IPS DF 6.9 (cell line): Measurements from ENCODE around the gene CCDC149.

Source experiments
- DNase-seq: peaks from one replicate; pipeline ENCODE4 v3.0.0-alpha.2; 2013; ENCODE audit warnings: low read depth, low spot score
- H3K27ac ChIP-seq: one replicate; pipeline ENCODE4 v1.5.1; 2013; ENCODE audit warnings: low read length, control low read depth
- H3K27me3 ChIP-seq: 2 replicates; pipeline ENCODE4 v1.6.1; 2013; ENCODE audit warnings: mild to moderate bottlenecking, low read length; ENCODE audit not compliant: control insufficient read depth, insufficient read depth
- H3K36me3 ChIP-seq: 2 replicates; pipeline ENCODE4 v1.6.1; 2013; ENCODE audit warnings: low read length; ENCODE audit not compliant: control insufficient read depth, insufficient read depth
- H3K4me1 ChIP-seq: 2 replicates; pipeline ENCODE4 v1.6.1; 2013; ENCODE audit warnings: low read length; ENCODE audit not compliant: control insufficient read depth, insufficient read depth
- H3K4me3 ChIP-seq: 2 replicates; pipeline ENCODE4 v1.5.1; 2013; ENCODE audit warnings: mild to moderate bottlenecking, low read length
- H3K9me3 ChIP-seq: 2 replicates; pipeline ENCODE4 v1.6.1; 2013; ENCODE audit warnings: low read length, inconsistent platforms; ENCODE audit not compliant: control insufficient read depth, insufficient read depth
- WGBS: extraction: QIAGEN DNeasy Blood & Tissue Kit; methylation state at CpG from one replicate; pipeline ENCODE4 v1.1.7; 2013; ENCODE audit warnings: mixed read lengths, missing lambda C conversion rate; ENCODE audit not compliant: insufficient read length, insufficient coverage; 5-methylcytosine and 5-hydroxymethylcytosine counted together

CCDC149 gene

GRCh38 chr4:24807611-24808010, 105.2 kb downstream of the CCDC149 start:
- Histone ChIP-seq H3K9me3 (no peaks in the 10 kb centered on the region), H3K27ac (no peak overlapping the region), H3K4me1 (peaks cover 1% of the 10 kb centered on the region; the same call in 1 of the 2 replicates), H3K27me3 (no peaks in the 10 kb centered on the region), H3K4me3 (no peak overlapping the region), H3K36me3 (no peaks in the 10 kb centered on the region)
- DNase-seq: no peak
- no CpG with 5 or more reads among the region's 5 CpGs for WGBS

GRCh38 chr4:24806206-24806990, 106.4 kb downstream of the CCDC149 start:
- no peaks in the 10 kb centered on the region for H3K9me3 ChIP-seq
- no CpG with 5 or more reads among the region's 11 CpGs for WGBS
- no peak overlapping the region for H3K4me3 ChIP-seq

DNA sequence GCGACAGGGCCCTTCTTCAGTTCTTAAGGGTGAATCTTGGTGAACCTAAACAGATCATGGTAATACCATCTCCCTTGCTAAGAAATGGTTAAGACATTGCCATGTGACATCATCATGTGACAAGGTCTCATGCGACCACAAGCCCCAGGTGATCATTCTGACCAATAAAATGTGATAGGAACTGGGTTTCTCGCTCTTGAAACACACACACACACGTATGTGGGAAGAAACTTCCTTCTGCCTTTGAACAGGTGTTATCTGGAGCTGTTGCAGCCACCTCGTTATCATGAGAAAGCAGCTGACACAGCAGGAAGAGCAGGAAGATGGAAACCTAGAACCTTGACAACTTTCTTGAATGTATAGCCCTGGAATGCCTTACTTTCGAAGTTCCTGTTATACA, 107.3 kb downstream of the CCDC149 start:
- no peaks in the 10 kb centered on the region; the same call in 1 of the 2 replicates for H3K27me3 ChIP-seq
- H3K4me1 ChIP-seq: peaks cover 1% of the 10 kb centered on the region; the same call in 1 of the 2 replicates
- H3K27ac ChIP-seq: no peak overlapping the region
- no peak for DNase-seq
- H3K36me3 ChIP-seq: no peaks in the 10 kb centered on the region
- no peak overlapping the region for H3K4me3 ChIP-seq
- H3K9me3 ChIP-seq: no peaks in the 10 kb centered on the region
- no CpG with 5 or more reads among the region's 6 CpGs for WGBS

More at GRCh38 chr4:24806206-24806990, 106.4 kb downstream of the CCDC149 start:
- no peak overlapping the region for H3K27ac ChIP-seq
- no peaks in the 10 kb centered on the region for H3K36me3 ChIP-seq
- H3K4me1 ChIP-seq: peaks cover 1% of the 10 kb centered on the region; the same call in 1 of the 2 replicates
- DNase-seq: no peak
- no peaks in the 10 kb centered on the region for H3K27me3 ChIP-seq

GRCh38 chr4:24805067-24805466, 107.8 kb downstream of the CCDC149 start:
- no peak overlapping the region for H3K27ac ChIP-seq
- no peaks in the 10 kb centered on the region for H3K9me3 ChIP-seq
- no peaks in the 10 kb centered on the region for H3K36me3 ChIP-seq
- H3K4me1 ChIP-seq: peaks cover 2% of the 10 kb centered on the region; the same call in 1 of the 2 replicates
- no CpG with 5 or more reads among the region's 5 CpGs for WGBS
- peaks cover 3% of the 10 kb centered on the region; the same call in 1 of the 2 replicates for H3K27me3 ChIP-seq
- DNase-seq: no peak
- no peak overlapping the region for H3K4me3 ChIP-seq

GRCh38 chr4:24802648-24803047, 110.2 kb downstream of the CCDC149 start:
- no peak overlapping the region for H3K4me3 ChIP-seq
- peaks cover 20% of the 10 kb centered on the region; the same call in 1 of the 2 replicates for H3K27me3 ChIP-seq
- H3K27ac ChIP-seq: no peak overlapping the region
- peaks cover 1% of the 10 kb centered on the region; the same call in 1 of the 2 replicates for H3K4me1 ChIP-seq
- H3K9me3 ChIP-seq: no peaks in the 10 kb centered on the region
- WGBS: no CpG with 5 or more reads among the region's 6 CpGs
- DNase-seq: no peak
- H3K36me3 ChIP-seq: no peaks in the 10 kb centered on the region

DNA sequence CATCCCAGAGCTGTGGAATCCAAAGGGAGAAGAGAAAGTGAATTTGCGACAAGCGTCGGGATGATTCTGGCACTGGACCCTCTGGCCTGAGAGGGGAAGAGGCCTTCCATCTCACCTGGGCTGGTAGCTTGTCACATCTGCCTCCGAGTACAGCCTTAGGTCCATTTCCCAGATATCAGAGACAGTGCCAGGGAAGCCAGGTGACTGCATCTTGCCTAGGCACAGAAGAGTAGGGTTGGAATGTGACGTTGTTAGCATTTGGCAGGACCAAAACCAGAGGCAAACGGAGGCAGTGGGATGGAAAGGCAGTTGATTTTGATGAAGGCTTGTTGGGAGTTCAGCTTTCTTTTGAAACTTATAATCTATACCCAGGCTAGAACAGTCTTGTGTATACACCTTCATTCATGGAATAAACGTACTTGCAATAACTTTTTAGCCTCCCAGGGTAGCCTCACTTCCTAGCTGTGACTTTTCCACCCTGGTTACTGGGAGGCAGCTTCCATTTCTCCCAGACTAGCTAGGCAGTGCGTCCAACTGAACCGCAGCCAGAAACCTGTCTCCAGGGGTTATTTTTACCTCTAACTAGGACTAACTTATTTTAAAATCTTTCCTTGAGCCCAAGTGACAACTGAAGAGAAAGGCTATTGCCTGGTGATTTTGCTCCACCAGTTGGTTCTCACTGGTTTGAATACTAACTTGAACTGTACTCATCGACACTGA, 111.5 kb downstream of the CCDC149 start:
- WGBS: no CpG with 5 or more reads among the region's 10 CpGs
- H3K9me3 ChIP-seq: no peaks in the 10 kb centered on the region
- no peak overlapping the region for H3K4me3 ChIP-seq
- no peak for DNase-seq
- no peak overlapping the region for H3K27ac ChIP-seq
- peaks cover 20% of the 10 kb centered on the region; the same call in 1 of the 2 replicates for H3K27me3 ChIP-seq
- peaks cover 1% of the 10 kb centered on the region; the same call in 1 of the 2 replicates for H3K4me1 ChIP-seq
- H3K36me3 ChIP-seq: no peaks in the 10 kb centered on the region

- H3K27ac ChIP-seq: no peak overlapping the region
- no peaks in the 10 kb centered on the region for H3K36me3 ChIP-seq
- no peak for DNase-seq
- peak overlapping the region; percentile 37; the same call in 1 of the 2 replicates for H3K4me3 ChIP-seq
- no CpG with 5 or more reads among the region's 25 CpGs for WGBS
- peaks cover 20% of the 10 kb centered on the region; the same call in 1 of the 2 replicates for H3K27me3 ChIP-seq
- H3K4me1 ChIP-seq: peaks cover 1% of the 10 kb centered on the region; the same call in 1 of the 2 replicates
- no peaks in the 10 kb centered on the region for H3K9me3 ChIP-seq
Observed at GRCh38 chr4:24800325-24800895, 112.4 kb downstream of the CCDC149 start.

GRCh38 chr4:24799544-24800324, 113.1 kb downstream of the CCDC149 start:
- H3K9me3 ChIP-seq: no peaks in the 10 kb centered on the region
- peak overlapping the region; percentile 37; the same call in 1 of the 2 replicates for H3K4me3 ChIP-seq
- no peak overlapping the region for H3K27ac ChIP-seq
- DNase-seq: no peak
- H3K36me3 ChIP-seq: no peaks in the 10 kb centered on the region
- H3K27me3 ChIP-seq: peaks cover 20% of the 10 kb centered on the region; the same call in 1 of the 2 replicates
- peaks cover 3% of the 10 kb centered on the region; the same call in 1 of the 2 replicates for H3K4me1 ChIP-seq
- no CpG with 5 or more reads among the region's 103 CpGs for WGBS

DNA sequence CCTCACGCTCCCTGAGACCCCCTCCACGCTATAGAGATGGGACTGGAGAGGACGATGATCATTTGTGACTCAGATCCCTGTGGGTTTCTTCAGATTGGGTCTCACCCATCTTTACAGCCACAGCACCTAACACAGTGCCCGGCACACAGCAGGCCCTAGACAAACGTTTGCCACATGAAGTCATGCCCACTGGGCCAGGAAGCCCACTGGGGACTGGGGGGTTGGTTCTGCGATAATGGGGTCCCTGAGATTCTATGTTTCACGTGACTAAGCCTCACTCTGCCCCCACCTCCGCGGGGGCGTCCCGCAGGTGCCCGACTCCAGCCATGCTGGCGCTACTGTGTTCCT, 113.7 kb downstream of the CCDC149 start:
- no peak for DNase-seq
- WGBS: no CpG with 5 or more reads among the region's 13 CpGs
- no peak overlapping the region for H3K27ac ChIP-seq
- no peaks in the 10 kb centered on the region for H3K36me3 ChIP-seq
- no peaks in the 10 kb centered on the region for H3K9me3 ChIP-seq
- no peak overlapping the region for H3K4me3 ChIP-seq
- H3K27me3 ChIP-seq: peaks cover 20% of the 10 kb centered on the region; the same call in 1 of the 2 replicates
- H3K4me1 ChIP-seq: peaks cover 5% of the 10 kb centered on the region; the same call in 1 of the 2 replicates
